MV-4-11 (cell line): Measurements from ENCODE around the gene TANC1.
"Not testable (repeated sequence)": the region's sequence is repeated elsewhere in the genome, so short reads cannot be mapped to it uniquely, and the experiment has no call there.

Experiments
- DNase-seq: peaks from one replicate; lab custom pipeline; 2025; lab: John Stamatoyannopoulos, UW

The TANC1 gene

DNA sequence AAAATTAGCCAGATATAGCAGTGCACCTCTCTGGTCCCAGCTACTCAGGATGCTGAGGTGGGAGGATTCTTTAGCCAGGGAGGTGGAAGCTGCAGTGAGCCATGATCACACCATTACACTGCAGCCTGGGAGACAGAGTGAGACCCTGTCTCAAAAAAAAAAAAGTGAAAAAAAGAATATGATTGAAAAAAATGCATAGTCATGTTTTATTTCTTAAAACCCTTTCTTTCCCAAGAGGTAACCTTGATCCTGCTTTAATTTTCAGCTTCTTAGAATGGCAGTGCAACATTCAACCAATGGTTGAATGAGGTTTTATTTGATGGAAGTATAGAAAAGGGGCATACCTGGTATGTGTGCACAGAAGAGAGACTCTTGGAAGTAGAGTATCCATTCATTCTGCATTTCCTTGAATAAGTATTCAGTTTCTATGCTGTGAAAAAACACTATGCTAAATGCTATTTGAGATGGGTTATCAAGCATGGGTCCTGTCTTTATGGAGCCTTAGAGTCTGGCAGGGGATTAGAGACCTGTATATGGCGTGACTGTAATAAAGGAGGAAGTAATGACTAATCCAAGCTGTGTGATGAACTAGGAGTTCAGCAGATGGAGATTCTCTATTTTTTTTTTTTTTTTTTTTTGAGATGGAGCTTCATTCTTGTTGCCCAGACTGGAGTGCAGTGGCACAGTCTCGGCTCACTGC is 171.8 kb downstream of the TANC1 start:
- peak; percentile 88 for DNase-seq

DNA sequence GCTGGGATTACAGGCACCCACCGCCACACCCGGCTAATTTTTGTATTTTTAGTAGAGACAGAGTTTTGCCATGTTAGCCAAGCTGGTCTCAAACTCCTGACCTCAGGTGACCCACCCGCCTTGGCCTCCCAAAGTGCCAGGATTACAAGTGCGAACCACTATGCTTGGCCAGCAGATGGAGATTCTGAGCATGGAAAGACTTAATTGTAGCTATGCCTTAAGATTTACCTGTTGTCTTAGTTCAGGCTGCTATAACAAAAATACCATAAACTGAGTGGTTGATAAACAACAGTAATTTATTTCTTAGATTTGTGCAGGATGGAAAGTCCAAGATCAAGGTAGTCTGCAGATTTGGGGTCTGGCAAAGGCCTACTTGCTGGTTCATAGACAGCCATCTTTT is 172.4 kb downstream of the TANC1 start:
- DNase-seq: not testable (repeated sequence)

DNA sequence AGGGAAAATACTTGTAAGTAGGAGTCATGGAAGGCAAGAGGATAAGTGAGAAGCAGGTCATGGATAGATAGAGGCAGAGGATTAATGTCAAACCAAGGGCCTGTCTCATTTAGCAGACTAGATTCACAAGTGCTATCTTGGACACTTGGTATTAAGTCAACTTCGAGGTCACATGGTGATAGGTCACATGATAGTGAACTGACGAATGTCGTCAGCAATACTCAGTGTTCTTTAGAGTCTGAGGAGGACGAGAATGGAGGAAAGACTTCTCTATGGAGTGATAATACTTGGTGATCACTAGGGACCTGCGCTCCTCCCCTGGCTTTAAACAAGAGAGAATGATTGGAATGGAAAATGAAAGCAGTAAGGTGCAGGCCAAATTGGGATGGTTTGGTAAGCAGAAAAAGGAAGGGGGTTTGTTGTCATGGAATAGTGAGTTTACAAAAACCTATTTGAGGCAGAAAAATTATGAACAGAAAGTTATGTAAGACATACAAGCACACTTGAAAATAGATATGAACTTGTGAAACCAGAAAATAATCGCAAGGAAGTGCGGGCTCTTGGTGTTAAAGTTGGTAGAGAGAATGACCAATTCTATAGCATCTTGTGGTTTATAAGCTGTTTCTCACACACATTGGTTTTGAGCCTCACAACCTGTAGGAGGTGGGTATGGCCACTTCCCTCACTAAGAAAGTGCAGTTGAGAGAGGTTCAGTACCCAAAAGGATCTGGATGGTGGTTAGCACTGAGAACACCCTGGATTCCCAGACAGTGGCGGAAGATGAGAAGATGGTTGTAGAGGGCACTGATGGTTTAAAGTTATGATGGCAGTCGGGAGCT is 176.6 kb downstream of the TANC1 start:
- DNase-seq: peak; percentile 67

DNA sequence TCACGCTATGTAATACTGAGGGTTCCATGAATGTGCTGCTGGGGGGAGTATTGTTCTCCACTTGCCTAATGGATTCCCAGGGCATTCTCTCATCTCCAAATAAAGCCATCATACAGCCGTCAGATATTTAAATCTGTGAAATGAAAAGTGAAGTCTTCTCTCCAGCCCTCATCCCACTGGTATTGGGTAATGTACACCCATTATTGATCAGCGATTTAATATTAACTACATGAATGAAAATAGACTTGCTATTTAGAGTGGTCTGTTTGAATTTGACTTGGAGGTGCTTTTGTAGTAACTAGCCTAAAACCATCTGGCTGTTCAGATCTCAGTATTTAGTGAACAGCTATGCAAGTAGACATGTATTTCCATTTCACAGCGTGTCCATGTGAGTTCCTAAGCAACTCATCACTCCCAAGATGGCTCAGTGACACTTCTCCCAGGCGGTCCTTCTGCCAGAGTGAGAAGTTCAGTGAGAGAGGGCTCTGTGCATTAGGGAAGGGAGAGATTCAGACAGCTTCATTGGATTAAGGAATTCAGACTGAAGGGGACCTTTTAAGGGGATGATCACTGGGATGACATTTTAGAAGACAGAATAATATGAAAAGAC is 177.4 kb downstream of the TANC1 start:
- DNase-seq: no peak

DNA sequence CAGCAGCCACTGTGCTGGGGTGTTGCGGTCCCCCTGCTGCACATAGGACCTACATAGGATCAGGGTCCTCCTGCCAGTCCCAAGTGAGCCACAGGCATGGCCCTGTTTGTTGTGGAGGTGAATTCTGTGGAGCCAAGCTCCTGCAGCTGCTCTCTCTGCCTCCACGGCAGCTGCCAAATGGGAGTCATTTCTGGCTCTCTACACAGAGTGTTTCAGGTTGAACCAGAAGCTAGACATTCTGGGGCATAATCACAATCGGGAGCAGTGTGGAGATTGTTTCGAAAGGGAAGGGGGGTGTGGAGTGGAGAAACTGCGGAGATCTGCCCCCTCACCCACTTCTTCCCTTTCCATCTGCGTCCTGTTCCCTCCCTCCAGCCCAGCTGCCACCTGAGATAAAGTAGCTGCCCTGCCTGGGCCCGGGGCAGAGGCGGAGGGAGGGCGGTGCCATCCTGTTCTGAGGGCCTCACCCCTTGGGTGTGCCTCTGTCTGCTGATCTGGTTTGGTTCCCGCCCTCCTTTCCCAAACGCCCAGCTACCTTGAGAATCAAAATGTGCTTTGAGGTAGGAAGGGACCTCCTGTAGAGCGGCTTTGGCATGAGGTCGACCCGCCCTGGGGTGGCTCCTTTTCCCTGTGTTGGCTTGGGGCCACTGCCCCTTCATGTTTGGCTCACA is 178.7 kb downstream of the TANC1 start:
- DNase-seq: no peak

DNA sequence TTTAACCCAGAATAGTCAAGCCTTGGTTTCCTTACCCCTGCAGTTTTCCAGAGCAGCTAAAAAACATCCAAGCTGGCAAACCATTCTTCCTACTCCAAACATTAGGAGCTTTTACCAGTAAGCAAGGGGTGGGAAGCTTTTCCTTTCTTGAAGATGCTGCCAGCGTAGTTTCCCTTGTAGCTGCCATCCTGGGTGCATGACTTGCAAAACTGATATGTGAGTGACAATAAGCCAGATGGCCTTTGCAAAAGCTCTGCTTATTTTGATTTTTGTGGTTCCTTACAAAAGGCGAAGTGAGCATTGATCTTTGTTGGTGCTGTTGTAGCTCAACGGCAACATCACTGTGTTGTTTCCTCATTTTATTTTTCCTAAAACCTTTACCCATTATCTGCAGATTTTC is 179.2 kb downstream of the TANC1 start:
- peak; percentile 56 for DNase-seq

DNA sequence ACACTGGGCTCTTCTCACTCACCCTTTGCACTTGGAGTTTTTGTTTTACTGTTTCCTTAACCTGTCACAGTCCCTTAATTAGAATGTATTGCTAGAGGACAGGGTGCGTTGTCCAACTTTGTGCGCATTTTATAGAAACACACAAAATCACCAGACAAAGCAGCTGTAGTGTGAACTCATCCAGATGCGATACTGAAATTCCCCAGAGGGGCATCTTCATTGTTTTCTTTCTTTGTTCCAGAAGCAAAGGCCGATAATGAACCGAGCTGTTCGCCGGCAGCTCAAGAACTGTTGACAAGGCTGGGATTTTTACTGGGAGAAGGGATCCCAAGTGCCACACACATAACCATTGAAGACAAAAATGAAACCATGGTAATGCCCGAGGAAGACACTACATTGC is 180.5 kb downstream of the TANC1 start:
- DNase-seq: no peak

DNA sequence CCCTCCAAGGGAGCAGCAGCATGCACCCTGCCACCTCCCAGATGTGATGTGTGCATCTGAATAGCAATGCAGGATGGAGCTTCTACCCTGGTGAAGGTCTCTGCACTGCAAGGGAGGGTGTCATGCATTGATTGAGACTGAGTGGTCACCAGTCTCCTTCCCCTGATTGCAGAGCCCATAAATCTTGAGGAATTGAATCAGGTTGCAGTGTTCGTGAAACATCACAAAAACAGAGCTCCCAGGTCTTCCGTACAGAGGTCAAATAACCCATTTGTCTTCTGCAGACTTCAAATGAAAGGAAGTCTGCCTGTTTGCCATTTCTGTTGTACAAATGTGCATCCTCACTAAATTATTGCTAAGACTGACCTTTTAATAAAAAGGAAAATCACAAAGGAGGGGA is 181.3 kb downstream of the TANC1 start:
- DNase-seq: no peak

DNA sequence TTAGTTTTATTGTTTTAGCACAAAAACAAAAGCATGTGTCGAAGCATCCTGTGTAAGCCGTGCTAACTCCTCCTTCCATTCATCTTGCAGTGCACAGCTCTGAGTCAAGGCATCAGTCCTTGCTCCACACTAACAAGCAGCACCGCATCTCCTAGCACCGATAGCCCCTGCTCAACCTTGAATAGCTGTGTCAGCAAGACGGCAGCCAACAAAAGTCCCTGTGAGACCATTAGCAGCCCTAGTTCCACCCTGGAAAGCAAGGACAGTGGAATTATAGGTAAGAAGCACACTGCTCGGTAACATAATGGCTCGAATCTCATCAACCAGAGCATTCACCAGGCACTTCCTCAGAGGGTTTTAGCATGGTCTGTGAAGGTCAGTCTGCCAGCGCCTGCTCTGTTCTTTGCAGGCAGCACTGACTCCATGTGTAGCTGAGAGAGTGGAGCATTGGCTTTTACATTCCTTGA is 181.9 kb downstream of the TANC1 start:
- DNase-seq: no peak

DNA sequence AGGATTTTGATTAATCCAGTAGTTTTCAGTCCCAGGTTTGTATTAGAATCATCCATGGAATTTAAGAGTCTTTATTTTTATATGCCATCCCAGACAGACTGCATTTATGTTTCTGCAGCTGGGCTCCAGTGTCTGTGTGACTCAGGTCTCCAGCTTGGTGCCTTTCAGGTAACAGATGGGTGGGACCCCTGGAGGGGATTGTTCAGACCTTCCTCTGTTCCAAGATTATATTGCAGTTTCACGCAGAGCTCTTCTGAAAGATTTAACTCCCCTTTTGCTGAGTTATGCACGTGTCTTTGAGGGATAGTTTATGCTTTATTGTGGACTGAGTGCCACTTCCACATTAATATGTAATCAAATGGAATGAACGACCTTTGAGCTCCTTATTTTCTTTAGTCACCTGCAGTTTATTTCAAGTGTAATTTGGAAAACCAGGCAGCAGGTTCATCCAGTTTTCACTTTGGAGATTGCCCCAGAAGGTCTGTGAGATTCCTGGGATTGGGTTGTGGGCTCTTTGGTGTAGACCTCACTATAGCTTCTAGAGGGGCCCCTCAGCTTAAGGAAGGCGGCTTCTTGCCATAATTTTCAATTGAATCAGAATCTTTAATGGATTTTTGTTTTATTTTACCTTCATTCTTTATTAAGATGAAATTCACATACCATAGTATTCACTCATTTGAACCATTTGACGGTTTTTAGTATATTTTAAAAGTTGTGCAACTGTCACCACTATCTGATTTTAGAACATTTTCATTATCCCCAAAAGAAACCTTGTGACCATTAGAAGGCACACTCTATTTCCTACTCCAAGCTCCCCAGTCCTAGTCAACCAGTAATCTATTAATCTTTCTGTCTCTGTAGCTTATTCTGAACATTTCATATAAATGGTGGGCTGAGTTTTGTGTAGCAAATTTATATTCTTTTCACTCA is 183.0 kb downstream of the TANC1 start:
- no peak for DNase-seq

DNA sequence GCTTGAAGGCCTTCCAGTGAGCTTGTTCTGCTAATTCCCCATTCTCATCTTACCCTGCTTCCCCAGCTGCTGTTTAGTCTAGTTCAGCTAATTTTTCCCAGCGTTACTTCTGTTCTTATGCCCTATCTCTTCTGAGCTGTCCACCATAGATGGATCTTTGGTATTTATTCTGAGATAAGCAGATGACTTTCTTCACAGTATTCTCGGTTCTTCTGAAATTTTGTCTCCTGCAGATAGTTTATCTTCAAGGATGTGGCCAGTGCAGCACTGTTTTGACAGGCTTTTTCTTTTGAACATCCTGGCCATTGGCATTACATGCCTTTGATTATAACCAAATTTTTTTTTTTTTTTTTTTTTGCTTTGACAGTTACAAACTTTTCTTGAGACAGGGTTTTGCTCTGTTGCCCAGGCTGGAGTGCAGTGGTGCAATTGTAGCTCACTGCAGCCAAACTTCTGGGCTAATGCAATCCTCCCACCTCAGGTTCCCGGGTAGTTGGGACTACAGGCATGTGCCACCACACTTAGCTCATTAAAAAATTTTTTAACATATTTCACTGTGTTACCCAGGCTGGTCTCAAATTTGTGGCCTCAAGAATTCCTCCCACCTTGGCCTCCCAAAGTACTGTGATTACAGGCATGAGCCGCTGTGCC is 183.8 kb downstream of the TANC1 start:
- DNase-seq: no peak

DNA sequence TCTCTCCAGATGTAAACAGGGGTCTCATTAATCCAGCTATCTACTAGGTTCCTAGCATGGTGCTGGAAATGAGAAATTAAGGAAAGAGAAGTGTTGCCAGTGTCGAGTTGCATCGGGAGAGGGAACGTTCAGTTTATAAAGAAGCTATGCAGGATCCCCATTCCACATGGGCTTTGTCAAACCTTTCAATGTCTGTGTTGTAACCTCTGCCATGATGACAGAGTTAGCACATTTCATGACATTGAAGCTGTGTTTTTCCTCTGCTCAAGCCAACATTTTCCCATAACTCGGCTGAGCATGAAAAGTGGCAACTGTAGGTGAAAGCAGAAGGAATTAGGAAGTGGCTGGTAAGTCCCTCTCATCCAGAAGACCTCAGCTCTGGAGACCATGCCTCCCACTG is 184.6 kb downstream of the TANC1 start:
- DNase-seq: no peak

DNA sequence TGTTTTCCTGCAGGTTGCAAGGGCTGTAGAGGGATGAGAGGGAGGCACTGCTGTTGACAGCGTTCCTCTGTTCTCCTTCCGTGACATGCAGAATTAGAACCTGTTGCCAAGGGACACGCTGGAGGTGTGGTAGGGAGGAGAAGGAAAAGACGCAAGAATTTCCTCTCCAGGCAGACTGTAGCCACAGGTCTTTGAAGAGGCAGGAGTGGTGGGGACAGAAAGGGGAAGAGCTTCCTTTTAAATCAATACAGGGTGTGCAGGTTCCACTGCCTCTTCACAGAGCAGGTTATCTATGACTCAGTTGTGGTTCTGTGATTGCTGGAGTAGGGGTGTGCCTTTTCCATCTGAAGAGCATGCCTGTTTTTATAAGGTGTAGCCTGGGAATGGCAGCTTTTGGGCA is 185.0 kb downstream of the TANC1 start:
- no peak for DNase-seq

DNA sequence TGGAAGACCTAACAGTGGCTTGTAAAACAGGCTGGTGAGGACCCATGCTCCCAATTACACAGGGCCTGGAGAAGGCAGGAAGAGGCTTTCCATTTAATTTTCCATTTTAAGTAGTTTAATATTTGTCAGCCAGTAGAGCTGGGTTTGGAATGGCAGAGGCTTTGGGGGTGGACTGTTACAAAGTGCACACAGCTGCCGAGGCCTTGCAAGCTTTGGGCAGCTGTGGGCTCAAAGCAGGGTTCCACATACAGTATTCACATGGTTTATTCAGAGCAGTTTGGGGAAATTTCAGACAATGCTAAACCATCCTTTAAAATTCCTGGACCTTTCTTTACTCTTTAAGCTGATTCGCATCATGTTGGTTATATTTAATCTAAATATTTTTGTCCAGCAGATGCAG is 185.5 kb downstream of the TANC1 start:
- DNase-seq: no peak

DNA sequence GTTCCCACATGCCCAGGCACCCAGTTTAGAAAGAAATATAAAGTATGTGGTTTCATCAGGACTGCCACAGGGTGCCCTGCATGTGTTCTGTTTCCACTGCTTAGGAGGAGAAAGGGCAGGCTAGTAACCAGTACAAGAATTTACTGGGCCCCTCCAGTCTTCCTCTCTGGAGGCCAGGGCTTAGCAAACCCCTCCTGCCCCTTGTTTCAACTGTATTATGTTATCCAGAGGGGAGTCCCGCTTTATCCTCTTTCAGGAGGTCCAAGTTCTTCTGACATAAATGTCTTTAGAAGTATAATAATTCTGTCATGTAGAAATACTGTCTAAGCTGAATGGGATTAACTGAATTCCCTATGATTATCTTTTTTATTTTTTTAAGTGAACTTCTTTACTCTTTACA is 185.9 kb downstream of the TANC1 start:
- no peak for DNase-seq

DNA sequence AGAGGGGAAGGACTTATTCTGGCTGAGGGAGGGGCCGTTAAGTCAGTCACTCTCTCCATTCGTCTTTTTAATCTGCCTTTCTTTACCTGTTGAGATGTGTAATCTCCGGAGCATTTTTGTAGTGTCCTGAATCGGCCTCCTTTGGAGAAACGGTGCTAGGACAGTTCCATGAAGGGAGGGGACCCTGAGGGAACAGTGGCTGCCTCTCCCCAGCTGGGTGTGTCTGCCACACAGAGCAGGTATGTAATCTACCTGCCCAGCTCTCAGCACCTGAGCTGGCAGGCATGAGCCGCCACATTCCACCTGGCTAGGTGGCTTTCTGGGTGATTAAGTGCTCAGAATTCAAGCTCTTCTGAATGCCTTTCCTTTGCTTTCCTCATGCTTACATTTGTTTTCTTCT is 186.9 kb downstream of the TANC1 start:
- no peak for DNase-seq

DNA sequence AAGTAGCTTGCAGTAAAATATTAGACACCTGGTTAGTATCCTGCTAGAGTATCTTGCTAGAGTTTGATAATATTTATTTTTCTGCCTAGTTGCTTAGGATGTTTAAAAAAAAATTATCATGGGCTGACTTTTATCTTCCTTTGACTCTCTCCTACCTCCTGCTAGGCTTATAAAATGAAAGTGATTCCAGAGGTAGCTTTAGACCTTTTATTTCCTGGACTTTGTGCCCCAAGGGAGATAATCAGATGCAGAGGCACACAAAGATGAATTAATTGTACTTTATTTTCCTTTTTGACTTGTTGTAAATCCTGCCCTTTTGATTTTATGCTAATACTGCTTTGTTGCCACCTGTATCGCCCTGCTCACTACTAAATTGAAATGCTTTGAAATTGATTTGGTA is 187.4 kb downstream of the TANC1 start:
- DNase-seq: no peak

DNA sequence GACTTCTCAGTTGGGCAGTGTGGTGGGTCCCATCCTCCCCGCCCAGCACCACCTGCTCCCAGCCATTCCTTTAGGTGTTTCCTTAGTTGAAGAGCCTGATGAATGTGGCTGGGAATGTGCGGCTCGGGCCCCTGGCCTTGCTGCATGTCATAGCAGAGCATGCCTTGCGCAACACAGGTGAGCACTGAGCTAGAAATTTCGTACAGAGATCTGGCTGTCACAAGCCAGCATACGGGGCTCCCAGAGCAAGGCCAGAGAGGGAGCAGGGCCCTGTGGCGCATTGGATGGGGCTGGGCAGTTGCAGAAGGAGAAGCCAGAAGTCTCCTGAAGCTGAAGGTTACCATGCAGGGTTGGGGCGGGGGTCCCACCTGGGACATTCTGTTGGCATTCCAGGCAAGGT is 188.4 kb downstream of the TANC1 start:
- no peak for DNase-seq

DNA sequence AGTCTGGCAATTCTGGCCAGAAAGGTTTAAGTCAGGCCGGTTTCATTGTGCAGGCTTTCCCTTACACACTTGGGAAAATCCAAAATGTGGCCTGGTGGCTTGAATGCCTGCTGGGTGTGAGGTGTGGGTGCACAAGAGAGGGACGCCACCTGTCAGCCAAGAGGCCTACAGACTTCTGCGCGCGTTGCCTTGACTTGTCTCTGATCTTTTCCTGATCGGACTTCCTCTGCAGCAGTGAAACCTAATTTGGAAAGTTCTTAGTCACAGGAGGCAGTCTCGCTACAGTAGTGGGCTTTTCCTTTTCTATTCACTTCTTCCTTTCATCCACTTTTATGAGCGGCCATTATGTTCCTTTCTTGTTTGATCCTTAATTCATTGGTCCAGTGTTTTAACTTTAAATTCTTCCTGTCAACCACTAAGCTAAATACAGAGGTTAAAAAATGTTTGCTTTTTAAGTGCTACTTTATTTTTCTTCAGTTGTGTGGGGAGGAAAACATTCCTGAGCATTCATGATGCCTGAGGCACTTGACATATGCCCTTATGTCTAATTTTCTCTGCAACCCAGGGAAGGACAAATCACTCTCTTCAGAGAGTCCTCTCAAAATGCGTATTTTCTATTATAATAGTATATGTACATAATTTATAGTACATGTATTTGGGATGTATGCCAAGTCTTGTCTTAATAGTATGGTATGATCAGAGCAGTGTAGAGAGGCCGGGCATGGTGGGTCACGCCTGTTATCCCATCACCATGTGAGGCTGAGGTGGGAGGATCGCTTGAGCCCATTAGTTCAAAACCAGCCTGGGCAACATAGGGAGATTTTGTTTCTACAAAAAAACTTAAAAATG is 189.1 kb downstream of the TANC1 start:
- DNase-seq: no peak

DNA sequence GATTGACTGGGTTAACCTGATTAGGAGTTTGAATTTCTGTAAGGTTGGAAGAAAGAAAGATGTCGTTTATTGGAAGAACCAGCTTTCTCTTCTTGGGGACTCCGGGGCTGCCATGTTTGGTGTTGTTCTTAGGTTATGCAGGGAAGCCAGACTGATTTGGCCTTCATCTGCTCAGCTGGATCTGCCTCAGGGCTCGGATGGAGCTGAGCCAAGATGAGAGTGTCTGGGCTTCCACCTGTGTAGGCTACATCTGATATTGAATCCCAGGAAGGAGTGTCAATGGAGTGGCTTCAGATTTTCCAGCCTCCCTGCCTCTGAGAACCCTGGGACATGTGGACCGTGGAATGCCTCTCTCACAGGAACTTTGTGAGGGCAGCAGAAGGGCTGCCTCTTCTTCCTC is 192.0 kb downstream of the TANC1 start:
- DNase-seq: no peak
